Suprapubic skin (tissue), 4 donors: Measurements from ENCODE around the gene RELN.

Experiments used
- EP300 ChIP-seq: sonication (generic); formaldehyde crosslinking; IDR thresholded peaks from one replicate; pipeline ENCODE4 v1.6.1; 2017; ENCODE audit warnings: antibody characterized with exemption
- POLR2AphosphoS5 ChIP-seq, 3 donors: sonication (generic); formaldehyde crosslinking; IDR thresholded peaks; one replicate each; pipeline ENCODE4 v1.6.1; 2017; ENCODE audit warnings: antibody characterized with exemption in 3 of 3
- TF ChIP-seq, protein P1 (sequence below), 2 donors: fragments of 200-600 bp in 1 of 2; fragments of 450-650 bp in 1 of 2; sonication (generic) in 1 of 2; IDR thresholded peaks; one replicate each; pipeline ENCODE4 v1.5.1; 2016 to 2019; ENCODE audit warnings: antibody characterized with exemption in 2 of 2, mild to moderate bottlenecking in 1 of 2, moderate library complexity in 1 of 2

DNA sequence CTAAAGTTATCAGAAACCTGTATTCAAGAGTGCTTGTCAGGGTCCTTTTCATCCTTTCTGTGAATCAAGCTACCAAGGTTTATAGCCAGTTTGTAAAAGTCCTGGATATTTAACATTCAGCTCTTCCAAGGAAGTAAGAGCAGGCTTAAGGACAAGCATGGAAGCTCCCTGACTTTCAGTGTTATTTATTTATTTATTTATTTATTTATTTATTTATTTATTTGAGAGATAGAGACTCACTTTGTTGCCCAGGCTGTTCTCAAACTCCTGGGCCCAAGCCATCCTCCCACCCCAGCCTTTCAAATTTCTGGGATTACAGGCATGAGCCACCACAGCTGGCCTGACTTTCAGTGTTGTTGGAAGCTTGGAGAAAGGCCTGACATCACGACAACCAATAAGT is 44.4 kb upstream of the RELN start:
- TF ChIP-seq, protein P1, sequence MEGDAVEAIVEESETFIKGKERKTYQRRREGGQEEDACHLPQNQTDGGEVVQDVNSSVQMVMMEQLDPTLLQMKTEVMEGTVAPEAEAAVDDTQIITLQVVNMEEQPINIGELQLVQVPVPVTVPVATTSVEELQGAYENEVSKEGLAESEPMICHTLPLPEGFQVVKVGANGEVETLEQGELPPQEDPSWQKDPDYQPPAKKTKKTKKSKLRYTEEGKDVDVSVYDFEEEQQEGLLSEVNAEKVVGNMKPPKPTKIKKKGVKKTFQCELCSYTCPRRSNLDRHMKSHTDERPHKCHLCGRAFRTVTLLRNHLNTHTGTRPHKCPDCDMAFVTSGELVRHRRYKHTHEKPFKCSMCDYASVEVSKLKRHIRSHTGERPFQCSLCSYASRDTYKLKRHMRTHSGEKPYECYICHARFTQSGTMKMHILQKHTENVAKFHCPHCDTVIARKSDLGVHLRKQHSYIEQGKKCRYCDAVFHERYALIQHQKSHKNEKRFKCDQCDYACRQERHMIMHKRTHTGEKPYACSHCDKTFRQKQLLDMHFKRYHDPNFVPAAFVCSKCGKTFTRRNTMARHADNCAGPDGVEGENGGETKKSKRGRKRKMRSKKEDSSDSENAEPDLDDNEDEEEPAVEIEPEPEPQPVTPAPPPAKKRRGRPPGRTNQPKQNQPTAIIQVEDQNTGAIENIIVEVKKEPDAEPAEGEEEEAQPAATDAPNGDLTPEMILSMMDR (IDR thresholded peaks at IDR 0.05) = no peak
- TF ChIP-seq EP300 (no peak), POLR2AphosphoS5 (IDR thresholded peaks at IDR 0.05) (no peak)
